Heart left ventricle (tissue), 16 donors: Measurements from ENCODE around the gene RPS25. TPM values are rescaled to one million over a fixed set of nuclear protein-coding genes. Genes with fewer than 3 reads are reported as not detected.

ENCODE experiments used
- ATAC-seq, 4 donors: fragments of 200-7000 bp; cut with Tn5 transposase; one replicate each; pipeline ENCODE4 v1.9.1; 2020 to 2022; ENCODE audit warnings: moderate library complexity in 4 of 4, mild to moderate bottlenecking in 3 of 4, moderate number of reproducible peaks in 1 of 4
- DNase-seq, 5 donors: peaks; one replicate each; pipeline ENCODE4 v3.0.0-alpha.2; 2020
- H3K27ac ChIP-seq, 12 donors: fragments of 200-600 bp; sonication (generic) in 4 of 12; one replicate each; pipeline versions ENCODE4 v1.5.0 to v1.8.0; 2016 to 2022; ENCODE audit warnings: mild to moderate bottlenecking in 2 of 12
- H3K27me3 ChIP-seq, 9 donors: fragments of 200-600 bp; sonication (generic) in 2 of 9; one replicate each; pipeline versions ENCODE4 v1.5.1 to v1.8.0; 2016 to 2022; ENCODE audit warnings: mild to moderate bottlenecking in 3 of 9
- H3K36me3 ChIP-seq, 9 donors: fragments of 200-600 bp; sonication (generic) in 2 of 9; one replicate each; pipeline versions ENCODE4 v1.5.0 to v1.8.0; 2018 to 2022; ENCODE audit warnings: mild to moderate bottlenecking in 2 of 9
- H3K4me1 ChIP-seq, 12 donors: fragments of 200-600 bp; sonication (generic) in 4 of 12; one replicate each; pipeline versions ENCODE4 v1.5.0 to v1.8.0; 2016 to 2022; ENCODE audit warnings: mild to moderate bottlenecking in 3 of 12
- H3K4me3 ChIP-seq, 12 donors: fragments of 200-600 bp; sonication (generic) in 4 of 12; one replicate each; pipeline versions ENCODE4 v1.5.0 to v1.8.0; 2017 to 2022; ENCODE audit warnings: mild to moderate bottlenecking in 9 of 12, moderate library complexity in 4 of 12
- H3K9me3 ChIP-seq, 12 donors: fragments of 200-600 bp; sonication (generic) in 4 of 12; one replicate each; pipeline versions ENCODE4 v1.5.0 to v1.8.0; 2016 to 2022; ENCODE audit warnings: mild to moderate bottlenecking in 1 of 12
- POLR2A ChIP-seq, 2 donors: fragments of 450-650 bp; IDR thresholded peaks; one replicate each; pipeline ENCODE4 v1.6.1; 2017; ENCODE audit warnings: antibody characterized with exemption in 2 of 2, mild to moderate bottlenecking in 2 of 2, moderate library complexity in 2 of 2
- WGBS, 4 donors: extraction: QIAGEN DNeasy Blood & Tissue Kit in 2 of 4; methylation state at CpG; one replicate each; pipeline versions ENCODE4 v1.1.5 to v1.1.7; 2013 to 2018; 5-methylcytosine and 5-hydroxymethylcytosine counted together
- intact Hi-C, 10 donors: fragments of 100-400 bp; cut with DNase I; formaldehyde crosslinking; loops; one replicate each; pipeline versions ENCODE4 v1.11.1 to v1.14.2; 2022
- polyA plus RNA-seq, 2 donors: library from polyadenylated mRNA; stranded (reverse); fragments of 200-250 nt; gene quantifications; one replicate each; pipeline ENCODE4 v1.2.3, GENCODE V29; 2013
- total RNA-seq, 9 donors: library from RNA; depleted of rRNA in 2 of 9; stranded (reverse); fragments of >200 nt in 2 of 9; fragmentation: NEBNext Ultra II Directional in 3 of 9; extraction: Animal tissue kit (Norgen Biotek cat#: 25700) in 3 of 9; gene quantifications; one replicate each; pipeline versions ENCODE4 v1.1.0 to v1.2.4, GENCODE V29; 2016 to 2023
- TF ChIP-seq, protein P1 (sequence below), 12 donors: fragments of 200-600 bp; sonication (generic) in 4 of 12; IDR thresholded peaks; one replicate each; pipeline versions ENCODE4 v1.5.0 to v1.8.0; 2018 to 2022; ENCODE audit warnings: antibody characterized with exemption in 12 of 12, mild to moderate bottlenecking in 5 of 12
- donor health status: ischemic (EF 13 %, LVEDD 7.1; RV severe dilation, severe dysfunction).
- donor health status: healthy with polysubstance abuse.
- donor health status: DM: no; HTN: yes; CAD: no.
- donor health status: DM: no; HTN: no; CAD: no.
- donor health status: ischemic (EF 25% LVEDD 6.9; RV normal size, moderate dysfunction).
- donor health status: ischemic (EF 25% LVEDD 5.7; RV mildly dilated, moderate dysfunction).
- donor health status: healthy.
- donor health status: DM: yes; HTN: yes; CAD: no.
- donor health status: ischemic (EF 35%, LVEDD 5.7; RV mildly dilated, moderate dysfunction).
- donor health status: nonischemic (EF 11% LVEDD 7.7; RV severe dilation, severe dysfunction).
- donor health status: DM: yes; HTN: yes; CAD: no.
- donor health status: PGD.
- donor health status: ischemic (EF 29% LVEDD 5.4; RV normal size, mild dysfunction).
- donor health status: nonischemic (EF 23%, LVEDD 6.1; RV moderate dilation, normal function).

Gene RPS25
- total and polyA plus RNA-seq, 11 donors = 719 to 1,882 (median 849) TPM

DNA sequence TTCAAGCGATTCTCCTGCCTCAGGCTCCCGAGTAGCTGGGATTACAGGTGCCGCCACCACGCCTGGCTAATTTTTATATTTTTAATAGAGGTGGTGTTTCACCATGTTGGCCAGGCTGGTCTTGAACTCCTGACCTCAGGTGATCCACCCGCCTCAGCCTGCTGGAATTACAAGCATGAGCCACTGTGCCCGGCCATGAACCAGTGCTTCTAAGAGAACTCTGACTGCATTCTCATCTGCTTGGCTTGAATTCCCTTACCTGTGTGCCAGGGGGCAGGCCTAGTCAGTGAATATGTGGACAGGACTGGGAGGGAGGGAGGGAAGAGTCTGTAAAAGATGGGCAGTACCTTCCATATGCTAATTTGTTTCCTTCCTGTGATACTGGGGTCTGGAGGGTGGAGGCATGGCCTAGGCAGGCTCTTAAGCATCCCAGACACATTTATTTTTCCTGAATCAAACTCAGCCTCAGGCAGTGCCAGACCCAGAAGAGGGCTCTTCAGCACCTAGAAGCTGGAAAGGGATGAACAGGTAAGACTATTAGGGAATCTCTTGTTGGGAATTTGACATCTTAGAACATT is 6.6 kb downstream of the RPS25 start:
- H3K27me3 ChIP-seq = no peaks in the 10 kb centered on the region
- no peak for TF ChIP-seq POLR2A (IDR thresholded peaks at IDR 0.05)
- TF ChIP-seq, protein P1, sequence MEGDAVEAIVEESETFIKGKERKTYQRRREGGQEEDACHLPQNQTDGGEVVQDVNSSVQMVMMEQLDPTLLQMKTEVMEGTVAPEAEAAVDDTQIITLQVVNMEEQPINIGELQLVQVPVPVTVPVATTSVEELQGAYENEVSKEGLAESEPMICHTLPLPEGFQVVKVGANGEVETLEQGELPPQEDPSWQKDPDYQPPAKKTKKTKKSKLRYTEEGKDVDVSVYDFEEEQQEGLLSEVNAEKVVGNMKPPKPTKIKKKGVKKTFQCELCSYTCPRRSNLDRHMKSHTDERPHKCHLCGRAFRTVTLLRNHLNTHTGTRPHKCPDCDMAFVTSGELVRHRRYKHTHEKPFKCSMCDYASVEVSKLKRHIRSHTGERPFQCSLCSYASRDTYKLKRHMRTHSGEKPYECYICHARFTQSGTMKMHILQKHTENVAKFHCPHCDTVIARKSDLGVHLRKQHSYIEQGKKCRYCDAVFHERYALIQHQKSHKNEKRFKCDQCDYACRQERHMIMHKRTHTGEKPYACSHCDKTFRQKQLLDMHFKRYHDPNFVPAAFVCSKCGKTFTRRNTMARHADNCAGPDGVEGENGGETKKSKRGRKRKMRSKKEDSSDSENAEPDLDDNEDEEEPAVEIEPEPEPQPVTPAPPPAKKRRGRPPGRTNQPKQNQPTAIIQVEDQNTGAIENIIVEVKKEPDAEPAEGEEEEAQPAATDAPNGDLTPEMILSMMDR (IDR thresholded peaks at IDR 0.05) = no peak
- H3K9me3 ChIP-seq = no peaks in the 10 kb centered on the region
- peaks cover 0 to 99% (median 94%) of the 10 kb centered on the region in 9 donors for H3K36me3 ChIP-seq
- 77 to 96% (median 89%) methylated on average over 4 to 6 of the region's 6 CpGs for WGBS, 4 donors
- no peak overlapping the region for H3K27ac ChIP-seq
- intact Hi-C loops = no loop called here
- ATAC-seq (peak in 1 of 4 donors; percentile 18), DNase-seq (no peak)
- H3K4me3 ChIP-seq = no peak overlapping the region
- H3K4me1 ChIP-seq = peaks cover 0 to 21% (median 8%) of the 10 kb centered on the region in 12 donors

DNA sequence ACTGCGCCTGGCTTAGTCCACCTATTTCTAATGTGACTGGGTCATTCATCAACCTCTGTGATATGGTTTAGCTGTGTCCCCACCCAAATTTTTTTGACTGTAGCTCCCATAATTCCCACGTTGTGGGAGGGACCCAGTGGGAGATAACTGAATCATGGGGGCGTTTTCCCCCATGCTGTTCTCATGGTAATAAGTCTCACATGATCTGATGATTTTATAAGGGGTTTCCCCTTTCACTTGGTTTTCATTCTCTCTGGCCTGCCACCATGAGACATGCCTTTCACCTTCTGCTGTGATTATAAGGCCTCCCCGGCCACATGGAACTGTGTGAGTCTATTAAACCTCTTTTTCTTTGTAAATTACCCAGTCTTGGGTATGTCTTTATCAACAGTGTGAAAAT is 11.5 kb downstream of the RPS25 start:
- no peaks in the 10 kb centered on the region for H3K9me3 ChIP-seq
- TF ChIP-seq, protein P1 (IDR thresholded peaks at IDR 0.05) = no peak
- TF ChIP-seq POLR2A (IDR thresholded peaks at IDR 0.05) = no peak
- H3K4me3 ChIP-seq = no peak overlapping the region
- peaks cover 0 to 9% (median 0%) of the 10 kb centered on the region in 12 donors for H3K4me1 ChIP-seq
- ATAC-seq = no peak
- no peaks in the 10 kb centered on the region for H3K27me3 ChIP-seq
- intact Hi-C loops = no loop called here
- DNase-seq = no peak
- H3K27ac ChIP-seq = no peak overlapping the region
- 86 to 89% (median 86%) methylated on average over 4 of the region's 4 CpGs for WGBS, 4 donors
- peaks cover 0 to 97% (median 86%) of the 10 kb centered on the region in 9 donors for H3K36me3 ChIP-seq

DNA sequence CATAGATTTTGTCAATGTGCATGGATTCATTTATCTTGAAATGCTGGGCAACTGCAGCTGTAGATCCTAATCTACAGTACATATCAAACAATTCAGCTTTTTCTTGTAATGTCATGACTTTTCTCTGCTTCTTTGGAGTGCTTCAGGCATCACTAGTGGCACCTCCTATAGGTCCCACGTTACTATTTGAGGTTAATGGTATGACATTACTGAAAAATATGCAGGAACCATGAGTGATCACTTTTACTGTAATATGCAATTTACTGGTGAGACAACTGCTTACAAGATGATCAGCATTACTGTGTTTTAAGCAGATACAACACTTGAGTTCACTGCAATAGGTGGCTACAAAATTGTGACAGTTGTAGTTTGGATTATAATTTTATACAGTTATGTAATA is 17.2 kb downstream of the RPS25 start:
- no peaks in the 10 kb centered on the region for H3K27me3 ChIP-seq
- H3K36me3 ChIP-seq = peaks cover 0 to 70% (median 56%) of the 10 kb centered on the region in 9 donors
- intact Hi-C loops = no loop called here
- peaks cover 0 to 23% (median 17%) of the 10 kb centered on the region in 12 donors for H3K4me1 ChIP-seq
- H3K9me3 ChIP-seq = no peaks in the 10 kb centered on the region
- DNase-seq (no peak), ATAC-seq (no peak)
- TF ChIP-seq, protein P1 (IDR thresholded peaks at IDR 0.05) = no peak
- TF ChIP-seq POLR2A (IDR thresholded peaks at IDR 0.05) = no peak
- H3K4me3 ChIP-seq = no peak overlapping the region
- no peak overlapping the region for H3K27ac ChIP-seq
- 58 to 70% (median 66%) methylated on average over 1 of the region's 1 CpG for WGBS, 4 donors

DNA sequence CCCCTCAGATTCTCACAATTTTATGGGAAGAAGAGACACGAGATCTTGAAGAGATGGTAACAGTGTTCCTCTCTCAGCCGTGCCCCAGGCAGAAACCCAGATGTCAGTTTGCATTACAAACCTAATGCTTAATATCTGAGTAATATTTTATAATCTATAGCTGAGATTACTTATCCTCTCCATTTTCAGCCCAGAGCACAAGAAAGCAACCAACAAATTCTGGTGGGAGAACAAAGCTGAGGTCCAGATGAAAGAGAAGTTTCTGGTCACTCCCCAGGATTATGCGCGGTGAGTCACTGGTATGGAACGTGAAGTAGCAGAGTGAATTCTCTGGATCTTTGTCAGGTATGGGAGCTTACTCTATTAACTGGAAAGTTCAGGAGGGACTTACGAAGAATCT is 19.3 kb downstream of the RPS25 start:
- peaks cover 0 to 23% (median 17%) of the 10 kb centered on the region in 12 donors for H3K4me1 ChIP-seq
- H3K4me3 ChIP-seq = peak overlapping the region; percentile 53 to 95 (median 87)
- H3K9me3 ChIP-seq = no peaks in the 10 kb centered on the region
- H3K27me3 ChIP-seq = no peaks in the 10 kb centered on the region
- ATAC-seq (no peak), DNase-seq (no peak)
- intact Hi-C loops = loop anchor here in 2 of 10 donors (2.0 kb wide), 2 partner anchors 20 to 32 kb away; partner anchors contain the start of genes RPS25 (in 1 of the 2), SLC37A4 (in 1 of the 2) and TRAPPC4 (in 1 of the 2)
- 55 to 62% (median 58%) methylated on average over 6 of the region's 6 CpGs for WGBS, 4 donors
- peaks cover 0 to 50% (median 41%) of the 10 kb centered on the region in 9 donors for H3K36me3 ChIP-seq
- peak overlapping the region in 9 of 12 donors; percentile 7 to 91 (median 85) for H3K27ac ChIP-seq
- TF ChIP-seq, protein P1 (IDR thresholded peaks at IDR 0.05) = no peak
- no peak for TF ChIP-seq POLR2A (IDR thresholded peaks at IDR 0.05)
